ENCODE measurements around the gene CHRDL2. TPM values are rescaled to one million over a fixed set of nuclear protein-coding genes. Genes with fewer than 3 reads are reported as not detected.

The CHRDL2 gene
- total RNA-seq, 6 experiments from 2014 or later, result 2.9 to 41.4 (median 23.9) TPM

GRCh38 chr11:74743640-74744039 lies 12.4 kb upstream of the CHRDL2 start:
- Histone ChIP-seq H3K4me1 (peaks cover 0 to 8% (median 0%) of the 10 kb centered on the region in 4 donors), H3K27ac (no peak overlapping the region), H3K4me3 (no peak overlapping the region), H3K9me3 (no peaks in the 10 kb centered on the region), H3K36me3 (no peaks in the 10 kb centered on the region), H3K27me3 (no peaks in the 10 kb centered on the region)
- DNase-seq (no peak), ATAC-seq (no peak)
- TF ChIP-seq CTCF (IDR thresholded peaks at IDR 0.05) (no peak), POLR2A (IDR thresholded peaks at IDR 0.05) (no peak)
- intact Hi-C loops (cut with DNase I), result no loop called here

DNA sequence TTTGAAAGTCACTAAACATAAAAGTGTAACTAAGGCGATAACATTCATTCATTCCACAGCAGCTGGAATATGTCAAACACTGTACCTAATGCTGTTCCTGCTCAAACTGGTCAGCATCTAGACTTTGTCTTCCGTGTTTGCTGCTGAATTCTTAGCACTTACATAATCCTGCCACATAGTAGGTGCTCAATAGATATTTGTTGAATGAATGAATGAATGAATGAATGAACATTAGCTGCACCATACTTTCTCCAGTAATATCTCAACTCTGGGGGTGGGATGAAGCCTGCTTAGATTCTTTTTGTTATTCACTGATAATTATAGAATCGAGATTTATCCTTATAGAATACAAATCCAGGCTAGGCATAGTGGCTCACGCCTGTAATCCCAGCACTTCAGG lies 10.8 kb upstream of the CHRDL2 start:
- no peak overlapping the region for H3K4me3 ChIP-seq
- TF ChIP-seq CTCF (IDR thresholded peaks at IDR 0.05) (no peak), POLR2A (IDR thresholded peaks at IDR 0.05) (no peak)
- no peaks in the 10 kb centered on the region for H3K27me3 ChIP-seq
- H3K4me1 ChIP-seq, result no peaks in the 10 kb centered on the region
- no peaks in the 10 kb centered on the region for H3K9me3 ChIP-seq
- ATAC-seq (no peak), DNase-seq (no peak)
- no peaks in the 10 kb centered on the region for H3K36me3 ChIP-seq
- WGBS (ENCODE audit: insufficient coverage, low coverage, low lambda C conversion rate, missing lambda C conversion rate), result 86% methylated on average over 4 of the region's 4 CpGs
- intact Hi-C loops (cut with DNase I), result no loop called here
- no peak overlapping the region for H3K27ac ChIP-seq

DNA sequence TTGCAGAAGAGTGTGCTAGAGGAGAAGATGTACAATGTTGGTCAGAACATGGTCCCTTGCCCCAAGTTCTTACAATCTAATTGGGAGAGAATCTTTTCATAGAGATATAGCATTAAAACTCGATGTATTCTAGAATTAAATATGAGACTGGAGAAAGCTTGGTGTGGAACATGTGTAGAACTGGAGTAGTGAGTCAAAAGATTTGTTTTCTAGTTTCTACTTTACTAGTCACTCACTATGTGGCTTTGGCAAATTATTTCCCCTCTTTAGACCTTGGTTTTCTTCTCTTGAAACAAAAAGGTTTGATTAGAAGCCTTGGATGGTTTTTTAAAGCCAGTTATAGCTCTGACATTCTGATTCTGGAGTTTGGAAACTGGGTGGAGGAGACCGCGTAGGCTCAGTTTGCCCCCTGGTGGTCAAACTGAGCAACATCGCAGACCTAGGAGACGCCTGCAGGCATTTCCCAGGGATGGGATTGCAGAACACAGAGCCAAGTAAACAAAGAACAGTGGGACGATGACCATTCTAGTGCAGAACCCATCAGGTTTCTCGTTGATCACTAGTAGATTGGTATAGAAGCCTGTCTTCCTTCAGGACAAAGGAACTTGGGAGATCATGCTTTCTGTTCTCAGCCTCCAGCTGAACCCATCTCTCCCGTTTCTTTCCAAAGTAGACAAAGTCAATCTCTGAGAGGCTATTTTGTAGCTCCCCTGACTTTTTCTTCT lies 8.5 kb upstream of the CHRDL2 start:
- H3K27me3 ChIP-seq, result no peaks in the 10 kb centered on the region
- H3K9me3 ChIP-seq, result peaks cover 0 to 6% (median 0%) of the 10 kb centered on the region in 4 donors
- TF ChIP-seq CTCF (IDR thresholded peaks at IDR 0.05) (peak; percentile 78 to 91 (median 88)), POLR2A (IDR thresholded peaks at IDR 0.05) (no peak)
- WGBS (ENCODE audit: insufficient coverage, low coverage, low lambda C conversion rate, missing lambda C conversion rate), result 17% methylated on average over 8 of the region's 8 CpGs
- H3K4me3 ChIP-seq, result no peak overlapping the region
- no peak overlapping the region for H3K27ac ChIP-seq
- no peaks in the 10 kb centered on the region for H3K4me1 ChIP-seq
- ATAC-seq (peak; percentile 98 to 99 (median 98)), DNase-seq (peak; percentile 60 to 64 (median 60))
- intact Hi-C loops (cut with DNase I), result no loop called here
- no peaks in the 10 kb centered on the region for H3K36me3 ChIP-seq

- Histone ChIP-seq H3K27ac (no peak overlapping the region), H3K9me3 (peaks cover 0 to 6% (median 0%) of the 10 kb centered on the region in 4 donors), H3K36me3 (no peaks in the 10 kb centered on the region), H3K27me3 (no peaks in the 10 kb centered on the region), H3K4me3 (no peak overlapping the region), H3K4me1 (peaks cover 0 to 4% (median 0%) of the 10 kb centered on the region in 4 donors)
- DNase-seq (no peak), ATAC-seq (no peak)
- 80% methylated on average over 2 of the region's 2 CpGs for WGBS (ENCODE audit: insufficient coverage, low coverage, low lambda C conversion rate, missing lambda C conversion rate)
- intact Hi-C loops (cut with DNase I), result no loop called here
- TF ChIP-seq POLR2A (IDR thresholded peaks at IDR 0.05), result no peak
- TF ChIP-seq CTCF (IDR thresholded peaks at IDR 0.05), result no peak
Measured at GRCh38 chr11:74736031-74736430, 4.8 kb upstream of the CHRDL2 start.
